Frontal cortex (tissue), 4 donors: Measurements from ENCODE around the gene GRIP2. TPM values are rescaled to one million over a fixed set of nuclear protein-coding genes. Genes with fewer than 3 reads are reported as not detected.
A peak's percentile ranks its signal among the peaks of the same experiment; 100 is the strongest.

Source experiments
- DNase-seq, 2 donors: peaks; one replicate each; pipeline ENCODE4 v3.0.0; 2012; ENCODE audit warnings: low spot score in 2 of 2
- FAIRE-seq: peaks from 2 replicates; lab custom pipeline; 2012; peaks lifted over from hg19 to GRCh38; lab: Jason Lieb, UNC
- total RNA-seq: library from RNA; depleted of rRNA; stranded (reverse); fragments of >200 nt; gene quantifications from one replicate; pipeline ENCODE4 v1.2.3, GENCODE V29; 2014
- donor health status: control.
- donor health status: control.
- donor health status: control.

The GRIP2 gene
- total RNA-seq, 1 donor from 2014 or later, result 8.2 TPM

DNA sequence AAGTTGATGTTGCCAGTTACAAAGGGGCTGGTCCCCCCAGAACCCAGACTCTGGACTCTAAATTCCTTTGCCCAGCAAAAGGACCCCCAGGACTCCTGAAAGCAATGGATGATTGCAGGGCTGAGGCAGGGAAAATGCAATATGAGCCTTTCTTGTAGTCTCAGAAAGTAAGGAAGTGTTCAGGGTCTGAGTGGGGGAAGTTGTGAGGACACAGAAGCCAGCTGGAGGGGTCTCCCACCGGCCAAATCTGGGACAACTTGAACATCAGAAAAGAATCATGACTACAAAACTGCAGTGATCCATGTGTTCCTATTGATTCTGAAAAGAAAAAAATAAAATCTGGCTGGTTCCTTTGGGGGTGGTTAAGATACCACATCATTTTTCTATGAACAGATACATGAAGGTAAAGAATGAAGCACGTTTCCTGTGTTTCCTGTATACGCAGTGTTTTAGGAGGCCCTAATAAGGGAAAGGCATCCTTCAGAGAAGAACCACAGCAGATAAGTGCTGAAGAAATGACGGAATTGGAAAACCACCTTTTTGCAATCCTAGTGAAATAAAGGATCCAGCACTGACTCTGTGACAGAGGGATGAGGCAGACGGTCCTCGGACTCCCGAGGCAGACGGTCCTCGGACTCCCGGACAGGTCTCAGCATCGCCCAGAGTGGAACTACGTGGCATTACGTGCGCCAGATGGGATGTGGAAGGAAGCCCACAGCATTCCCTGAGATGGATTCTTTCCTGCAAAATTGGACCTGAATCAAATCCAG, 22.2 kb upstream of the GRIP2 start:
- FAIRE-seq, result no peak
- DNase-seq, result no peak

DNA sequence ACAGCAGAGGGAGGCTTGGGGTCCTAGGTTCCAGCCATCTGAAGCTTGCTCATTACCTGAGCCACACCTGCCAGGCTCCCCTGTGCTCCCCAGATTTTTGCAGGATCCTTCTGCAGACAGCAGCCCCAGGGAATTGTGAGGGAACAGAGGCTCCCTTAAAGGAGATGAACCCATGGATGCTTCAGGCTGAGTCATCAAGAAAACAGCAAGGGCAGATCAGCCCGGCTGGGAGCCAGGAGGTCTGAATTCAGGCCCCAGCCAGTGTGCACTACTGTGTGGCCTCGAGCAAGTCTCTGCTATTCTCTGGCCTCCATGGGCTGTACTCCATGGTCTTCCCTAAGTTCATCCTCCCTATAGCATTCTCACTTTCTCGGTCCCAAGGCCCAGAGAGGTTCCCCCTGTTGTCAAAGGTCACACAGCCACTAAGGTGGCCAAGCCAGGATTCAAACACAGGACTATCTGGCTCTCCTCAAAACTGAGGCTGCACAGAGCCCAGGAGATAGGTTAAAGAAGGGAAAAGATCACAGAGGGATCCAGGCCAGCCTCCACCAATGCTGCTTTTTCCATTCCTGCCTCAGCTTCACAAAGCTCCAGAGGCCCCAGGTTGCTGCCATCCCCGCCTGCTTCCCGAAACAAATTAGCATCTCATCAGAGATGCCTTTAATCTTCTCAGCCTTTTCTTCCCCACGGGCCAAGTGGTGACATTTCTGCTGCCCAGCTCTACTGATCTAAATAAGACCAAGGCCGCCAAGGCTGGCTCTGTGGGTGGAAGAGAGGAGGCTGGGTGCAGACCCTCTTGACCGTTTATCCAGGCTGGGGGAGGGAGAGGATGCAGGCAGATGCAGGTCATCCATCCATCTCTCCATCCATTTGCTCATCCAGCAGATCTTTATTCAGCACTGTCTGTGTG, 21.2 kb upstream of the GRIP2 start:
- FAIRE-seq (no peak), DNase-seq (no peak)

DNA sequence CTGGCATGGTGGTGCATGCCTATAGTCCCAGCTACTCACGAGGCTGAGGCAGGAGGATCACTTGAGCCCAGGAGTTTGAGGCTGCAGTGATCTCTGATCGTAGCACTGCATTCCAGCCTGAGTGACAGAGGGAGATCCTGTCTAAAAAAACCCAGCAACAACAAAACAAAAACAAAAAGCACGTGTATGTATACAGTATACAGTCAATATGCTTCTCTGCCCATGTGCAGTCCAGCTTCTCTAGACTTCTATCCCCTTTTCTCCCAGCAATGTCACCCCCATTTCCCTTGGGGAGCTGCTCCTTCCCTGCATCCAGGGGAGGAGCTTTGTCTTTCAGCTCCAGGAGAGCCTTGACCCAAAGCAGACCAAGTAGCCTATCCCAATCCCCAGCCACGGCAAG, 20.0 kb upstream of the GRIP2 start:
- FAIRE-seq, result no peak

DNA sequence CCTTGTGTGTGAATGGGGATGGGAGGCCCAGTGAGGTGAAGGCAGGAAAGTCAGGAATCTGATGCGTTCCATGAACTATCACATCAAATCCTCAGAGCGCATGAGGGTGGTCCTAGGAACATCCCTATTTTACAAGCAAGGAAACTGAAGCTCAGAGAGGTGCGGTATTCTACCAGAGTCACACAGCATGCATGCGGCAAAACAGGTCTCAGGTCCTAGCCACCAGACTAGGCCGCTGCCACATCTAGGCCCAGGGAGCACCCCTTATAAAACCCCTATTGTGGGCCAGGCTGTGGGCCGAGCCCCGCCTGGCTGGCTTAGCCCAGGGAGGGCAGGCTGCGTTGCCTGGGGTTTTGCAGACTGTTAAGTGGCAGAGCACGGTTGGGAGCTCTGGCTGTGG, 17.9 kb upstream of the GRIP2 start:
- no peak for DNase-seq
- no peak for FAIRE-seq

More for the DNA sequence above, 20.0 kb upstream of the GRIP2 start:
- no peak for DNase-seq

DNA sequence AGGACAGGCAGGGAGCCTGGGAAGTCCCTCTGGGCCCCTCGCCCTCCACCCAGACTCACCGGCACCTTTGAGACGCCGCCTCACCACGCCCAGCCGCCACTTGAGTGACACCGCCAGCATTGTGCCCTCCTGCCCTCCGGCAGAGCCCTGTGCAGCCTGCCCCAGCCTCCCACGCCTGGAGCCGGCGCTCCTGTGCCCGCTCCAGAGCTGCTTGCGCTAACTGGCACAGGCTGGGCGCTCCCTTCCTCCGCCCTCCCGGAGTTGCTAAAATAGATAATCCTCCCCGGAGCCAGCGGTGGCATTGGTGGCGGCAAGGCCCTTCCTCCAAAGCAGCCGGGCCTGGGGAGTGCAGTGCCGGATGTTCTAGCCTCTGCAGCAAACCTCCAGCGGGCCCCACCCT, 15.7 kb upstream of the GRIP2 start:
- DNase-seq, result peak in 1 of 2 donors; percentile 48
- FAIRE-seq, result no peak

DNA sequence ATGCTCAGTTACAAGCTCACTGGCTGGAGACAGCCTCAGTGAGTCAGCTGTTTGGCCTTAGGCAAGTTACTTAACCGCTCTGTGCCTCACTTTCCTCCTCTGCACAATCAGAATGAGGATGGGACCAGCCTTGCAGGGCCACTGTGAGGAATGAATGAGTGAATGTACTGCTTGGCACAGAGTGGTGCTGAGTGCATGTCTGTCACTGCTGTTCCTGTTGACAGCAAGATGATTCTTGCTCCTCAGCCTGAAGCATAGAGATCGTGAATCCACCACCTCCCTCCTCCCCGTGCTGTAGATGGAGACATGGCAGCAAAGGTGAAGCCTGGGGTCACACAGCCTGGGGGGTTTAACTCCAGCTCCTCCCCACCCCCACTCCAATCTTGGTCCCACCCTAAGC, 14.6 kb upstream of the GRIP2 start:
- DNase-seq (no peak), FAIRE-seq (no peak)

DNA sequence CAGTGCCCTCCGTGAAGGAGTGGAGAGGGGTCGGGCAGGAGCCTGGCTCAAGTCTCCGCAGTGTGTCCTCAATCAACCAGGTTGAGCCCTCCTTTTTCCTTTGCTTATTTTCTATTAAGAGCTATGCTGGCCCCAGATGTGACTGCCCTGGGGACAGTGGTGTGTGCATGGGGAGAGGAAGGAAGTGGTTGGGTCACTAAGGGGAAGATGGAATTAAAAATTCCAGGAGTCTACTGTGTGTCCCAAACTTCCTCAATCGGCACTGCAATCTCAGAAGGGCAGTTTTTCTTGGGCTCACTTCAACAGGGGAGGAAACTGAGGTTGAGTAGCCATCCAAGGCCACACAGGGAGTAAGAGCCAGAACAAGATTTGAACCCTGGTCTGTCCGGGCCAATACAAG, 13.7 kb upstream of the GRIP2 start:
- DNase-seq, result no peak
- FAIRE-seq, result no peak

DNA sequence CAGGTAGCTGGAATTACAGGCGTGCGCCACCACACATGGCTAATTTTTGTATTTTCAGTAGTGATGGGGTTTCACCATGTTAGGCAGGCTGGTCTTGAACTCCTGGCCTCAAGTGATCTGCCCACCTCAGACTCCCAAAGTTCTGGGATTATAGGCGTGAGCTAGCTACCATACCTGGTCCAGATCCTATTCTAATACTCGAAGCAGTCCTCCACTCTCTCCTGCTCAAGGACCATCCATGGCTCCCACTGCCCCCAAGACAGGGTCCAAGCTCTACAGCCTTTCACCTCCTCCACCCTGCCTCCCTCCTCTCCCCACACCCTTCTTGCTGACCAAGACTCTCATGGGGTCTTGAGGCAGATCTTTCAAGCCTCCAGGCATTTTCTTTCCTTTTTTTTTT, 12.6 kb upstream of the GRIP2 start:
- DNase-seq, result no peak
- no peak for FAIRE-seq

DNA sequence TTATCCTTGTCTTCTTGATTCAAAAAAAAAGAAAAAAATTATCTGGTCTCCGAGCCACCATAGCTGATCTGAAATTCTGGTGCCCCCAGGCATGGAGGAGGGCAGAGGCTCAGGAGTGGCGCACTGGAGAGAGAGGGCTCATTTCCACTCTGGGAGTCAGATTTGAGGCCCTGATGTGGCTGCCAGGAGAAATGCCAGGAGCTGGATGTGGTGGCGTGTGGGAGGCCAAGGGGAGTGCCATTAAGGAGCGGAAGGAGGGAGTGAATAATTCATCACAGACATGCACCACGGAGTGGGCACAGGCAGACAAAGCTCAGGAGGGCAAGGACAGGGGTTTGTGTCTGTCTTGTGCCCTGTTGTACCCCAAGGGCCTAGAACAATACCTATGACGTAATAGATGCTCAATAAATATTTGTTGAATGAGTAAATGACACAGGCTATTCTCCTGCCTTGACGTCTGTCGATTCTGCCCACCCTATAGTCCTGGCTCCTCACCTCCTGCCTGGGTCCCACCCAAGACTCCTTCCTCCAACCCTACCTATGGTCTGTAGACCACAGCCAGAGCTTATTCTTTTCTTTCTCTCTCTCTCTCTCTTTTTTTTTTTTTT, 12.0 kb upstream of the GRIP2 start:
- no peak for FAIRE-seq

DNA sequence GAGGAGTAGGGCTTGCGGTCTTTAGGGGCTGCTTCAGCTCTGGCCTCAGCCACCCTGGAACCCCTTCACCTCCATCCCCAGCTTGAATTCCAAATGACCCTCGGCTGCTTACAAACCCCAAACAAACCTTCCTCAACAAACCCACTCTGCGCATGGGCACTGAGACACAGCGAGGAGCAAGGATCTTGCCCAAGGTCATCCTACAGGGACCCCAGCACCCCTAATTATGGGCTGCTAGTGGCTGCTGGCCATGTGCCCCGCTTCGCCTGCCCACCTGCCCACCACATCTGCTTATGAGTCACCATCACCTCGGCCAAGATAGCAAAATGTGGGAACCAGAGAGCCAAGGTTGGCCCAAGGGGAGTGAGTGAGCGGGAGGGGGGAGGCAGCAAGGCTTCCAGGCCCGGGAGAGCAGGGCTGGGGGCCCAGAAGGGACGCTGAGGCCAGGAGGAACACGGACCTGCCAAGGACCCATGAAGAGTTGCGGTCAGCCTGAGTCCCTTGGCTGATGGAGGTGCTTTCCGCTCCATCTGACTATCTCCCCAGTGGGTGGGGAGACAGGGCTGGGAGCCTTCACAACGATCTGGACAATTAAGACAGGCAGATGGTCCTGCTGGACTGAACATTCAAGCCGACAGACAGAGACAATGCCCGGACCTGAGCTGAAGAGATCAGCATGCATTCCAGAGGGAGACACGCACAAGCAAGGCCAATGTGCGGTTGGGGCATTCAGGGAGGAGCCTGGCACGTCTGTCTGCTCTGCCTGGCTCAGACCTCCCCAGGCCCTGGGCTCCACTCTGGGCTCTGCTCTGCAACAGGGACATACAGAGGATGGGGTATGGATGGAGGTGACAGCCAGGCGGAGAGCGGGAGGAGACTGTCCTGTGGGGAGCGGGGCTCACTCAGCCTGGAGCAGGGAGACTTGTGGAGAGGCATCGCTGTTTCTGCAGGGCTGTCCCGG, 10.8 kb upstream of the GRIP2 start:
- DNase-seq, result no peak
- no peak for FAIRE-seq

More for the DNA sequence above, 12.0 kb upstream of the GRIP2 start:
- no peak for DNase-seq

DNA sequence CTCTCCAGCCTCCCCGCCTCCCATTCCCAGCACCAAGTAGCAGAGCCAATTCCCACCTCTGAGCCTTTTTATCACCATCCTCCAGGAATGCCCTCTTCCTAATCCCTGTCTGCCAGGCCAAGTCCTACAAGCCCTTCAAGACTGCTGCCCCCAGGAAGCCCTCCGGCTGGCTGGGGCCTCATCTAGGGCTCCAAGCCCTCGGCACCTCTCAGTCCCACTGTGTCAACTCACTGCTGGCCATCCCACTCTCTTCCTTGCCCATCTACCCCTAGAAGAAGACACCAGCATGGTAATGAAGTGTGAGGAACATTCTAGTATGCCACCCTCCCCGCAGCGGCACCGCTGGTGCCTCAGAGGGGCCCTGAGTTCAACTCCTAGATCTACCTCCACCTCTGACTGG, 10.0 kb upstream of the GRIP2 start:
- FAIRE-seq (no peak), DNase-seq (no peak)

DNA sequence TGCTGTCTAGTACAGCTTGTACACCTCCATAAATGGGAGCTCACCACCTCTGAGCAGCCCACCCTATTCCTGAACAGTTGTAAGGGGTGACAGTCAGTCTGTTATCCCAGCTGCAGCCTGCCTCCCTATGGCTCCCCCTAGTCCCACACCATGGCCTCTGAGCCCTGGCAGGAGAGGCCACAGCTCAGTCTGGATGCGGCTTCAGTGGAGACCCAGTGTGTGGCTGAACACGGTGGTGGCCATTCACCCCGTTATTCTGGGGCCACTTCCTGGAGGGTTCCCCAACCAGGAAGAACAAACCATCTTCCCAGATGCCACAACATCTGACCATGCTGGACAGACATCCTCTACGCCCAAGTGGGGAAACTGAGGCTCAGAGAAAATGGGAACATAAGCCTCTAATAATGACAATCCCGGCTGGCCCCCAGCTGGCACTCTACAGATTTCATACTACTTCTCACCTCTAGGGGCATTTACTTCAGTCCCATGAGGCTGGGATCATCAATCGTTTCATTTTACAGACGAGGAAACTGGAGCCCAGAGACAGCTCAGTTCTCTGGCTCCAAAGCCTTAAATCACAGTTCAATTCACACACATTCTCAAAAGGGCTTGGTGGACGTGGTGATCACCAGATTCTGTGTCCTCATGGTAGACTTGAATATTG, 9.2 kb upstream of the GRIP2 start:
- no peak for DNase-seq
- FAIRE-seq, result no peak

DNA sequence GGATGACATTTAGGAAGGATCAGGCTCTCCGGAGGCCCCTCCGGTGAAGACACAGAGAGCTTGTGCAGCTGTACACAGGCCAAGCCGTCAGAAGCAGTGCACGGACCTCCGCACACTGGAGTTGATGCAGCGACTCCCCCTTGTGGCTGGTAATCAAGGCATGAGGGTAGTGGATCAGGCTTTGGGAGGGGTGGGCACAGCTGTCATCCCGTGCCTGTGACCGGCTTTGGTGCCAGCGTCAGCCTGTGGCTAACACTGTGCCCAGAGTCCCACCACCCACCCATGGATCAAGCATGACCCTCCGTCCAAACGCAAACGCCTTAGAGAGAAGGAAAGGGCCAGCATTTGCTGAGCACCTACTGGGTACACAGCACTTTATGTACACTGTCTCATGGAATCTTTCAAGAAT, 8.2 kb upstream of the GRIP2 start:
- FAIRE-seq (no peak), DNase-seq (peak; percentile 23 to 69)

DNA sequence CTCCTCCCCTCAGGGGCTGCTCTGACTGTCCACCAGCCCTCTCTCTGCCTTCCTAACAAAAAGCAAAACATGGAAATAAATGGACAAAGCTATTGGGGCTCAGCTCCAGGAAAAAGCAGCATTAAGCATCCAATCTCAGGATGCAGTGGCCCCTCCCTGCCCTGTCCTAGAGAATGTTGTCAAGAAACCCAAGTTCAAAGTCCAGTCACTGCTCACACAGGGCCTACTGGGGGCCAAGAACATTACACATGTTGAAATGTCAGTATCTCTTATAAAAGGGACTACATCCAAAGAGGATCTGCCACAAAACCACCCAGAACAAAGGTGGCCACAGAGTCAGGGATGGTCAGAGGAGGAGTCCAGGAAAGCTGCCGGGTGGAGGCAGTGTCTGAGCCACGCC, 7.6 kb upstream of the GRIP2 start:
- FAIRE-seq (no peak), DNase-seq (no peak)

DNA sequence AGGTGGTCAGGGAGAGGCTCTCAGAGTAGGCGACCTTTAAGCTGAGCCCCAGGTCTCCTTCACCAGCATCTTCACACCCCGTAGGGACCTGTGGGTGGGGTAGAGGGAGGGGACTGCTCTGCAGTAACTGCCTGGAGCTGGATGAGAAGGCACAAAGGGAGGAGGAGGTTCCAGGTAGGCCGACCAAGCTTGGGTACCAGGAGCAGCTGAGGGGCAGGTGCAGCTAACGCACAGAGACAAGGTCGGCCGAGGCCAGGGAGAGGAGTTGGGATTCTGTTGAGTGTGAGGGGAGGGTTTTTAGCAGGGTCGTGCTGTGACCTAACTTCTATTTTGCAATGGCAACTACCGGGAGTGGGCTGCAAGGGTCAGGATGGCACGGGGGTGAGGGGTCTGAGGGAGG, 5.9 kb upstream of the GRIP2 start:
- FAIRE-seq, result no peak

DNA sequence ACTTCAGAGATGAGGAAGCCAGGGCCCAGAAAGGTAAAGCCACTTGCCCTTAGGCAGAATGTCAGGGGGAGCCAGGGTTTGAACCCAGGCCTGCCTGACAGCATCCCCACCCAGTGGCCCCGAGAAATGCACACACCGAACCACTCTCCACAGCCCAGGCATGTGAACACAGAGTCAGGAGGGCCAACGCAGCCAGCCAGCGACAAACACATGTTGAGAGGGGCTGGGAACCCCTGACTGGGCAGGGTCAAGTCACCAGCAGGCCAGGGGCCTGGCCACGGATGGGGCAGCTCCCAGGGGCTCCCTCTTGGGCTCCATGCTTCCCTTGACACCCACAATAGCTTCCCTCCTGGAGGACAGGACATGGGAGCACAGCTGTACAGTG, 5.1 kb upstream of the GRIP2 start:
- no peak for DNase-seq
- no peak for FAIRE-seq

More for the DNA sequence above, 5.9 kb upstream of the GRIP2 start:
- DNase-seq, result no peak

DNA sequence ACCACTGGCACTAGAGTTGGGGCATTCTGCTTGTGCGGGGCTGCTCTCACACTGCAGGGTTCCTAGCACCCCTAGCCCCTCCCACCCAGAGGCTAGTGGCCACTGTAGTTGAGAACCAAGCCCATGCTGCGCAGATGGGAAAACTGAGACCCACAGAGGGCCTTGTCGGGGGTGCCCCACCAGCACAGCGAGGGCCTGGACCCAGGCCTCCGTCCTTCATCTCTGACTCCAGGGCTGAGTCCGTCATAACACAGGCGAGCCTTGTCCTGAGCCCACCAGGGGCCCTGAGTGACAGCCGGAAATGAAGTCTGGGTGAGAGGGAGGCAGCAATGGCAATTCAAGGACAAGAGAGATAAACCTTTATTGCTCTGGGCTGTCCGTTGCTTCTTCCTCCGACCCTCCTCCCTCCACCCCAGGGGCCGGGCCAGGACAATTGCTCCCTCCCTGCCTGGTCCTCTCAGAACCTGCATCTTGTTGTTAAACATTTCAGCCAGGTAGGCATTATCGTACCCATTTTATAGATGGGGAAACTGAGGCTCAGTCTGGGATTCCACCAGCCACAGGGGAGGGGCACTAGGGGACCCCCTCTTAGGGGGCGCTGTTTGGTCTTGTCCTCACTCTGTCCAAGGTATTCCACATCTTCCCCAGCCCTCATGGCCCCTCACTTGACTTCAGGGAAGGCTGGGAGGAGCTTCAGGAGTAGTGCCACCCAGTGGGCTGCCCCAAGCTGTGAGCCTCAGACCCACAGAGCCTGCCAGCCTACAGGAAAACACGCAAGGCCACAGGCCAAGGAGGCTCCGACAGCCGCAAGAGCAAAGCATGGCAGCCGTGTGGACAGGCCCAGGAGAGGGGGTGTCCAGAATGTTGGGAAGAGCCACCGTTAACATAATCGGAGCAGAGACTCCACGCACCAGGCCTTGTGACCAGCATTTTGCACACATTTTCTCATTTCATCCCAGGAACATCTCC, 4.4 kb upstream of the GRIP2 start:
- no peak for FAIRE-seq
- DNase-seq, result no peak

DNA sequence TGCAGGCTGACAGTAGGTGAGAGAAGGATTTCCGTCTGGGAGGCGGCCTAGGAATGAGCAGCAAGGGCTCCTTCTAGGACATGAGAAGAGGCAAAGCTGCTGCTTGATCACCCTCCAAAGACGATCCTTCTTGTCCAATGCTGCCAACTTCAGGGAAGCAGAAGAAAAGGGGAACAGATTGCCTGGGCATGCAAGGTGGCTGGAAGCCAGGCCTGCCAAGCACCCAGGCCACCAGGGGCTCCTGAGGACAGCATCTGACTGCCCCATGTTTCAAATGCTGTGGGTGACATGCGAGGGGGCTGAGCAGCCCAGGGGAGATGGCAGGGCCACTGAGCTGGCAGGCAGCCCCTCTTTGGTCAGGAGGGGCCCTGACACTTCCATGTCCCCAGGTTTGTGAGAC, 3.3 kb upstream of the GRIP2 start:
- FAIRE-seq, result no peak
- DNase-seq, result no peak
